K562 (cell line): ENCODE measurements around the gene PADI4. TPM values are rescaled to one million over a fixed set of nuclear protein-coding genes. Genes with fewer than 3 reads are reported as not detected.

ENCODE experiments used
- ATAC-seq: fragments of 200-7000 bp; cut with Tn5 transposase; 3 replicates; pipeline ENCODE4 v1.9.1; 2020; ENCODE audit warnings: moderate library complexity
- BruUV-seq: library from RNA; stranded (reverse); fragments of 400-500 nt; replicated peaks from 2 replicates; lab custom pipeline; 2021; lab: Mats Ljungman, UMichigan
- CTCF ChIA-PET: fragments of 300-600 bp; formaldehyde crosslinking; extraction: SDS; loops from one replicate; lab custom pipeline; 2021; ENCODE audit warnings: low intra/inter-chr PET ratio; lab: Yijun Ruan, JAX
- POLR2A ChIA-PET: fragments of 300-600, 350-650 bp; sonication (Branson Sonifier 250); formaldehyde crosslinking; extraction: SDS; loops from one replicate; lab custom pipeline; 2021; ENCODE audit warnings: antibody characterized with exemption, inconsistent platforms; lab: Yijun Ruan, JAX
- DNase-seq, 4 experiments: peaks; one replicate each; pipeline versions ENCODE4 v3.0.0 to v3.0.0-alpha.2; 2011 to 2018; ENCODE audit warnings: low spot score in 3 of 4, mixed read lengths in 3 of 4; ENCODE audit errors: extremely low read depth in 1 of 4
- FAIRE-seq: peaks from 2 replicates; lab custom pipeline; 2011; peaks lifted over from hg19 to GRCh38; lab: Jason Lieb, UNC
- H2AFZ ChIP-seq: 2 replicates; pipeline ENCODE4 v1.6.0; 2011; ENCODE audit warnings: low read depth, low read length, control low read depth, inconsistent platforms
- H3K27ac ChIP-seq: fragments of 200-600 bp; 3 replicates; pipeline ENCODE4 v1.8.0; 2011; ENCODE audit warnings: low read depth, mild to moderate bottlenecking, control low read depth, inconsistent platforms, low read length, moderate library complexity, mixed read lengths; ENCODE audit errors: extremely low read depth
- H3K27me3 ChIP-seq, 2 experiments: fragments of 300-600 bp in 1 of 2; 2 replicates in 1 of 2; 3 replicates in 1 of 2; pipeline versions ENCODE4 v1.6.0 to v1.8.0; 2011; ENCODE audit warnings: inconsistent platforms in 2 of 2, low read length in 2 of 2, mild to moderate bottlenecking in 1 of 2, mixed read lengths in 1 of 2, moderate library complexity in 1 of 2; ENCODE audit not compliant: control insufficient read depth in 2 of 2, insufficient read depth in 2 of 2
- H3K36me3 ChIP-seq: fragments of 300-600 bp; 3 replicates; pipeline ENCODE4 v1.8.0; 2011; ENCODE audit warnings: mild to moderate bottlenecking, low read length, inconsistent platforms; ENCODE audit not compliant: control insufficient read depth, insufficient read depth
- H3K4me1 ChIP-seq, 2 experiments: fragments of 200-600 bp in 1 of 2; replicated peaks in 1 of 2; 2 replicates in 1 of 2; 3 replicates in 1 of 2; pipeline versions ENCODE4 v1.5.1 to v1.8.0; 2011; ENCODE audit warnings: inconsistent platforms in 2 of 2, low read length in 2 of 2, mild to moderate bottlenecking in 1 of 2, mixed read lengths in 1 of 2, moderate library complexity in 1 of 2; ENCODE audit not compliant: control insufficient read depth in 2 of 2, insufficient read depth in 2 of 2
- H3K4me2 ChIP-seq: 2 replicates; pipeline ENCODE4 v1.6.1; 2011; ENCODE audit warnings: low read length, control low read depth, inconsistent platforms, mixed read lengths; ENCODE audit not compliant: insufficient read depth
- H3K4me3 ChIP-seq: fragments of 200-600 bp; sonication (generic), shearing (Covaris generic); 2 replicates; pipeline ENCODE4 v1.5.1; 2016; ENCODE audit warnings: control low read depth, inconsistent platforms
- H3K79me2 ChIP-seq: fragments of 200-600 bp; 3 replicates; pipeline ENCODE4 v1.8.0; 2011; ENCODE audit warnings: low read length, inconsistent platforms; ENCODE audit not compliant: control insufficient read depth, insufficient read depth
- H3K9ac ChIP-seq, 2 experiments: 2 replicates each; pipeline versions ENCODE4 v1.6.0 to v1.6.1; 2011; ENCODE audit warnings: low read depth in 2 of 2, low read length in 2 of 2, control low read depth in 1 of 2, inconsistent platforms in 1 of 2, mild to moderate bottlenecking in 1 of 2, mixed read lengths in 1 of 2; ENCODE audit not compliant: insufficient read depth in 1 of 2
- H3K9me1 ChIP-seq: one replicate; pipeline ENCODE4 v1.6.0; 2011; ENCODE audit warnings: inconsistent platforms, mild to moderate bottlenecking, low read length, moderate library complexity; ENCODE audit not compliant: control insufficient read depth, insufficient read depth
- H3K9me3 ChIP-seq: replicated peaks from 2 replicates; pipeline ENCODE4 v1.5.1; 2011; ENCODE audit warnings: low read depth, low read length, inconsistent platforms; ENCODE audit not compliant: control insufficient read depth, insufficient read depth
- H4K20me1 ChIP-seq: replicated peaks from 2 replicates; pipeline ENCODE4 v1.6.1; 2011; ENCODE audit warnings: low read length, inconsistent platforms, mixed read lengths; ENCODE audit not compliant: control insufficient read depth, insufficient read depth
- ATF7 ChIP-seq: fragments of 450-650 bp; IDR thresholded peaks from 2 replicates; pipeline ENCODE4 v1.7.1; 2014; ENCODE audit warnings: mild to moderate bottlenecking, moderate library complexity
- MBD1 ChIP-seq: fragments of 250-450 bp; sonication (Bioruptor Pico); IDR thresholded peaks from 2 replicates; pipeline ENCODE4 v1.8.0; 2022; ENCODE audit warnings: inconsistent platforms
- NFRKB ChIP-seq: fragments of 450-650 bp; IDR thresholded peaks from 2 replicates; pipeline ENCODE4 v1.6.1; 2016; ENCODE audit warnings: low read depth
- NR4A1 ChIP-seq, 2 experiments: fragments of 250-450 bp in 1 of 2; fragments of 450-650 bp in 1 of 2; sonication (Bioruptor Pico) in 1 of 2; IDR thresholded peaks; 2 replicates each; pipeline versions ENCODE4 v1.4.0 to v1.6.1; 2016 to 2020; ENCODE audit warnings: mild to moderate bottlenecking in 2 of 2, missing compliant biosample characterization in 1 of 2, missing genetic modification characterization in 1 of 2, moderate library complexity in 1 of 2
- RBFOX2 ChIP-seq: fragments of 200-400 bp; formaldehyde crosslinking; IDR thresholded peaks from 2 replicates; pipeline ENCODE4 v1.6.1; 2017; ENCODE audit warnings: low read depth, mild to moderate bottlenecking, low read length, moderate library complexity
- RBM25 ChIP-seq: fragments of 200-400 bp; formaldehyde crosslinking; IDR thresholded peaks from 2 replicates; pipeline ENCODE4 v1.6.1; 2018; ENCODE audit warnings: low read length, low read depth, moderate library complexity; ENCODE audit not compliant: severe bottlenecking
- SMAD4 ChIP-seq: fragments of 250-450 bp; sonication (Bioruptor Pico); conservative IDR thresholded peaks from 2 replicates; pipeline ENCODE4 v1.8.0; 2021; ENCODE audit warnings: inconsistent platforms, mild to moderate bottlenecking, moderate library complexity
- ZBTB5 ChIP-seq: fragments of 450-650 bp; IDR thresholded peaks from 2 replicates; pipeline ENCODE4 v1.6.1; 2017; ENCODE audit warnings: antibody characterized with exemption
- ZKSCAN1 ChIP-seq: fragments of 150-350 bp; IDR thresholded peaks from 2 replicates; pipeline ENCODE4 v1.6.1; 2016; ENCODE audit warnings: low read depth, low read length
- WGBS: fragments of 100-300 bp; shearing (Covaris generic); methylation state at CpG from one replicate; pipeline ENCODE4 v1.1.6; 2016; ENCODE audit warnings: low coverage, mixed read lengths; ENCODE audit not compliant: insufficient coverage; ENCODE audit errors: missing lambda C conversion rate; 5-methylcytosine and 5-hydroxymethylcytosine counted together
- in situ Hi-C: fragments of 300-500 bp; cut with MboI; formaldehyde crosslinking; loops from 4 replicates; pipeline ENCODE4 v1.15.0; 2018; ENCODE audit warnings: inconsistent platforms, mixed read lengths
- intact Hi-C: fragments of 100-400 bp; cut with micrococcal nuclease; formaldehyde crosslinking; loops from 2 replicates; pipeline ENCODE4 v1.14.2; 2022
- polyA plus RNA-seq, 8 experiments: library from polyadenylated mRNA; depleted of rRNA in 4 of 8; stranded (reverse) in 5 of 8; unstranded in 3 of 8; fragments of >200 nt; fragmentation: Nextera tagmentation in 2 of 8; fragmentation: Illumina TruSeq in 1 of 8; extraction: Ambion mirVana in 2 of 8; extraction: Trizol in 1 of 8; gene quantifications; 2 replicates each; pipeline versions ENCODE4 v1.2.1 to v1.2.3, GENCODE V29; 2011 to 2014; ENCODE audit warnings: inconsistent platforms in 1 of 8, missing spikeins in 1 of 8
- total RNA-seq, 7 experiments: library from RNA; depleted of rRNA in 6 of 7; stranded (reverse); fragments of >200 nt in 6 of 7; fragmentation: Illumina TruSeq in 2 of 7; extraction: Trizol in 2 of 7; gene quantifications; 2 replicates each; pipeline versions ENCODE4 v1.2.1 to v1.2.3, GENCODE V29; 2011 to 2021; ENCODE audit warnings: low replicate concordance in 1 of 7

Gene PADI4
- total and polyA plus RNA-seq, 9 of the 15 experiments (the other 6 are each of a cell fraction or from before 2014, with no cell fraction given), result 0.22 to 0.33 TPM; not detected in 7

GRCh38 chr1:17290553-17290952 lies 17.4 kb upstream of the PADI4 start:
- Histone ChIP-seq H3K4me1 (peaks cover 2 to 3% of the 10 kb centered on the region in 2 experiments; a peak in 3 of 5 replicates), H4K20me1 (peaks cover 14% of the 10 kb centered on the region), H3K36me3 (no peaks in the 10 kb centered on the region), H3K4me3 (no peak overlapping the region), H3K9ac (no peak overlapping the region), H3K4me2 (no peak overlapping the region), H2AFZ (no peak overlapping the region), H3K9me1 (no peaks in the 10 kb centered on the region), H3K27me3 (peaks cover 13 to 40% of the 10 kb centered on the region in 2 experiments), H3K9me3 (no peaks in the 10 kb centered on the region), H3K79me2 (no peaks in the 10 kb centered on the region), H3K27ac (no peak overlapping the region)
- intact Hi-C loops (no loop called here), in situ Hi-C loops (no loop called here)
- DNase-seq (no peak), FAIRE-seq (no peak), ATAC-seq (no peak)
- CTCF ChIA-PET, result no interaction called here
- WGBS, result 0% methylated on average over 3 of the region's 3 CpGs
- TF ChIP-seq SMAD4 (CRISPR knock-in tag), result no peak
- TF ChIP-seq ATF7, result no peak
- peak; percentile 91 for TF ChIP-seq RBM25
- TF ChIP-seq NR4A1 (CRISPR knock-in tag; IDR thresholded peaks at IDR 0.05), result no peak
- TF ChIP-seq NR4A1 (tag; IDR thresholded peaks at IDR 0.05), result no peak
- TF ChIP-seq ZKSCAN1, result no peak
- TF ChIP-seq NFRKB, result no peak
- TF ChIP-seq RBFOX2, result no peak
- no peak for TF ChIP-seq MBD1
- no peak for TF ChIP-seq ZBTB5
- no TSS peak for BruUV-seq
- POLR2A ChIA-PET, result interaction anchor here (0.7 kb wide), 1 partner anchor 24 kb away, joined by 3 read pairs; no protein-coding TSS in a partner anchor
